Suprapubic skin (tissue), 4 donors: Measurements from ENCODE around the gene MAD1L1. TPM values are rescaled to one million over a fixed set of nuclear protein-coding genes. Genes with fewer than 3 reads are reported as not detected.

ENCODE experiments used
- DNase-seq, 2 donors: peaks; one replicate each; pipeline ENCODE4 v3.0.0-alpha.2; 2019; ENCODE audit warnings: low spot score in 2 of 2
- H3K27ac ChIP-seq: fragments of 200-600 bp; sonication (generic); one replicate; pipeline ENCODE4 v1.5.1; 2019
- H3K27me3 ChIP-seq: fragments of 200-600 bp; sonication (generic); one replicate; pipeline ENCODE4 v1.5.1; 2019
- H3K36me3 ChIP-seq: fragments of 200-600 bp; sonication (generic); one replicate; pipeline ENCODE4 v1.5.1; 2019
- H3K4me1 ChIP-seq: fragments of 200-600 bp; sonication (generic); one replicate; pipeline ENCODE4 v1.5.1; 2019
- H3K4me3 ChIP-seq: fragments of 200-600 bp; sonication (generic); one replicate; pipeline ENCODE4 v1.5.1; 2019; ENCODE audit warnings: mild to moderate bottlenecking
- H3K9me3 ChIP-seq: fragments of 200-600 bp; sonication (generic); one replicate; pipeline ENCODE4 v1.5.1; 2019
- CTCF ChIP-seq, 2 donors: fragments of 200-600 bp in 1 of 2; fragments of 450-650 bp in 1 of 2; sonication (generic) in 1 of 2; IDR thresholded peaks; one replicate each; pipeline ENCODE4 v1.5.1; 2016 to 2019; ENCODE audit warnings: antibody characterized with exemption in 2 of 2, mild to moderate bottlenecking in 1 of 2, moderate library complexity in 1 of 2
- EP300 ChIP-seq: sonication (generic); formaldehyde crosslinking; IDR thresholded peaks from one replicate; pipeline ENCODE4 v1.6.1; 2017; ENCODE audit warnings: antibody characterized with exemption
- POLR2A ChIP-seq, 2 donors: fragments of 450-650 bp; IDR thresholded peaks; one replicate each; pipeline ENCODE4 v1.6.1; 2017; ENCODE audit warnings: antibody characterized with exemption in 2 of 2, mild to moderate bottlenecking in 2 of 2, moderate library complexity in 2 of 2
- POLR2AphosphoS5 ChIP-seq, 3 donors: sonication (generic); formaldehyde crosslinking; IDR thresholded peaks; one replicate each; pipeline ENCODE4 v1.6.1; 2017; ENCODE audit warnings: antibody characterized with exemption in 3 of 3
- WGBS: methylation state at CpG from one replicate; pipeline ENCODE4 v1.1.5; 2018; 5-methylcytosine and 5-hydroxymethylcytosine counted together
- total RNA-seq, 4 donors: library from RNA; depleted of rRNA; stranded (reverse); fragments of >200 nt; gene quantifications; one replicate each; pipeline ENCODE4 v1.1.0, GENCODE V29; 2016

MAD1L1 gene
- total RNA-seq, 4 donors from 2014 or later, result 53.2 to 69.8 (median 62.2) TPM

DNA sequence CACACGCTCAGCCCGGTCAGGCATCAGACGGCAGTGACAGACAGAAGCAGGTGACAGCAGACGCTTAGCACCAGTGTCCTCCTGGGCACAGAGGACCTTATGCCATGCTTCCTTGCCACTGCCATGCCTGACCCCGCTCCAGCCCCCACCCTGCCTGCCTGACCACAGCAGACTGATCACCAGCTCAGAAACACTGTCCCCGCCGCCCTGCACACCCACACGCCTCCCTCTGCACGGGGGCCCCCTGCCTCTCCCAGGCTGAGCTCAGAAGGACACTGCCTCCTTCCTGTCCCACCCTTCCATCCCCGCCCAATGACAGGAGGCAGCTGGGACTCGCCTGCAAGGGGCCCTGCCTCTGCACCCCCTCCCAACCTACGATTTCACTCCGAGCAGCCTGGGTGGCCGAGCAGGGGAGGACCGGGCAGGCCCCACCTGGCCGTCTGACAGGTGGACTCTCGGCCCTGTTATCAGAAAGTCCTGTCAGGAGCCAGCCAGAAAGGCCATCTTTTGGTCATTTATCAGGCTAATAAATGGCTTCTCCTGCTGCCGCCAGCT is 379.2 kb downstream of the MAD1L1 start:
- no peaks in the 10 kb centered on the region for H3K36me3 ChIP-seq
- WGBS, result 88% methylated on average over 14 of the region's 18 CpGs
- TF ChIP-seq CTCF (IDR thresholded peaks at IDR 0.05), result no peak
- H3K9me3 ChIP-seq, result no peaks in the 10 kb centered on the region
- H3K4me1 ChIP-seq, result peaks cover 4% of the 10 kb centered on the region
- no peak overlapping the region for H3K4me3 ChIP-seq
- H3K27ac ChIP-seq, result no peak overlapping the region
- H3K27me3 ChIP-seq, result no peaks in the 10 kb centered on the region
- peak; percentile 35 to 72 for DNase-seq

GRCh38 chr7:1852517-1853430 is 380.0 kb downstream of the MAD1L1 start:
- Histone ChIP-seq H3K4me1 (peaks cover 2% of the 10 kb centered on the region), H3K4me3 (no peak overlapping the region), H3K27ac (no peak overlapping the region), H3K9me3 (no peaks in the 10 kb centered on the region), H3K27me3 (no peaks in the 10 kb centered on the region), H3K36me3 (no peaks in the 10 kb centered on the region)
- DNase-seq, result peak; percentile 56 to 72
- TF ChIP-seq POLR2AphosphoS5 (IDR thresholded peaks at IDR 0.05) (no peak), CTCF (IDR thresholded peaks at IDR 0.05) (no peak), EP300 (no peak), POLR2A (IDR thresholded peaks at IDR 0.05) (no peak)
- 95% methylated on average over 31 of the region's 40 CpGs for WGBS

GRCh38 chr7:1851721-1852516 is 380.8 kb downstream of the MAD1L1 start:
- no peak overlapping the region for H3K27ac ChIP-seq
- WGBS, result 82% methylated on average over 24 of the region's 26 CpGs

DNA sequence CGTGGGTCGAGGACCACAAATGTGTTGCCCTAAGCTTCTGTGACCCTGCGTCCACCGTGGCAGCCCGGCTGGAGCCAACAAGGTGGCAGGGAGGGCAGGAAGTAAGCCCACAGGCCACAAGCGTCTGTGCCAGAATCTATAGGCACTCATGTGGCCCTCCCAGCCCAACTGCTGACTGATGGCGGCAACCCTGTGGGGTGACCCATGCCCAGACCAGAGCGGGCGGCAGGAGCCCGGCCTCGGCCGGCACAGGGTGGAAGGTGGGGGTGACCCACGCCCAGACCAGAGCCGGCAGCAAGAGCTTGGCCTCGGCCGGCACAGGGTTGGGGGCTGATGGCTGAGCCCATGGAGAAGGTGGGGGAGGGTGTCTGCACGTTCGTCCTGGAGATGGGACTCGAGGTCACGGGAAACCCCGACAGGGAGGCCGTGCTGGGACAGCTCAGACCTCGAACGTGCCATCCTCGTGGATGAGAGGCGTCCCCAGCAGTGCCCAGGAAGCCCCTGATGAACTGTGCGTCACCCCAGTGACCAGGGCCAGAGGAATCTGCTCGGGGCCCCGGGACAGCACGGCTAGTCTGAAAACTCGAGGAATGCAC is 381.7 kb downstream of the MAD1L1 start:
- no peak overlapping the region for H3K4me3 ChIP-seq
- TF ChIP-seq POLR2A (IDR thresholded peaks at IDR 0.05) (no peak), CTCF (IDR thresholded peaks at IDR 0.05) (no peak), EP300 (no peak), POLR2AphosphoS5 (IDR thresholded peaks at IDR 0.05) (no peak)
- DNase-seq, result peak; percentile 60 to 75
- peaks cover 5% of the 10 kb centered on the region for H3K36me3 ChIP-seq
- H3K27me3 ChIP-seq, result no peaks in the 10 kb centered on the region
- H3K27ac ChIP-seq, result no peak overlapping the region
- no peaks in the 10 kb centered on the region for H3K4me1 ChIP-seq
- WGBS, result 90% methylated on average over 19 of the region's 31 CpGs
- H3K9me3 ChIP-seq, result no peaks in the 10 kb centered on the region

More at GRCh38 chr7:1851721-1852516, 380.8 kb downstream of the MAD1L1 start:
- Histone ChIP-seq H3K4me1 (no peaks in the 10 kb centered on the region), H3K4me3 (no peak overlapping the region), H3K9me3 (no peaks in the 10 kb centered on the region), H3K36me3 (no peaks in the 10 kb centered on the region), H3K27me3 (no peaks in the 10 kb centered on the region)
- no peak for TF ChIP-seq POLR2AphosphoS5 (IDR thresholded peaks at IDR 0.05)
- no peak for TF ChIP-seq CTCF (IDR thresholded peaks at IDR 0.05)
- no peak for TF ChIP-seq POLR2A (IDR thresholded peaks at IDR 0.05)
- TF ChIP-seq EP300, result no peak
- peak; percentile 48 to 72 for DNase-seq
